ENCODE results near the gene PDGFD.

Gene PDGFD

GRCh38 chr11:104092744-104093143, 71.2 kb downstream of the PDGFD start:
- DNase-seq, result no peak

- DNase-seq, result no peak
These were observed 72.5 kb downstream of the PDGFD start for GRCh38 chr11:104091281-104092096.

- no peak for DNase-seq
These were observed 73.2 kb downstream of the PDGFD start for GRCh38 chr11:104090767-104091166.

DNA sequence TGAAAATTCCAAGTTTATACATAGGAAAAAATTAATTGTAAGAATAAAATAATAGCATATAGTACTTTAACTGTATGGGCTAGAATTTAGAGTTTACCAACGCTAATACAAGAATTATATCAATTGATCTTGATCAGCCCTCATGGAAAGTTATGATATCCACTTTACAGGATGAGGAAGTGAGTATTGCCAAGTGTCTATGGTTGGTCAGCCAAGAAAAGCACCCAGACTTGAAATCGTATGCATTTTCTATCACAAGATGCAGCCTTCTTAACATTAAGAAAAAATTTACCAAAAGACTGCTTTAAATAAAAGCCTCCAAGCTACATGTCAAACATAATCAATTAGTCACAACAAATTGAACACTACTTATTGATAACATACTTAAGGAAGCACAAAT, 74.5 kb downstream of the PDGFD start:
- no peak for DNase-seq

DNA sequence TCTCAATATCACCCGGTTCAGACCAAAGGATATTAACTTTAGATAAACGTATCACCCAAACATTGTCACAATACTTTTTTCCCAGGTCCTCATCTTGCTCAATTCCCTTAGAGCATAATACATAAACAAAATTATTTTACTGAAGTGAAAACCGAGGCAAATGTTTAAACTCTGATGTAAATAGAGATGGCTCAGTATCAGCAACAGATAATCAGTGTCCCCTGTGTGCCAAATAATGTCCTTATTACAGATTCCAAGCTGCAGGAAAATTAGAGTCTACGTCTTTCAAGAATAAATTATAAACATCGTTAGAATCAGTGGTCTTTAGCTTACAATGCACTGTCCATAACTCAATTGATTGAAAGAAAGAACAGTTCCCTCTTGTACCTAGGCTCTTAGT, 77.3 kb downstream of the PDGFD start:
- no peak for DNase-seq

DNA sequence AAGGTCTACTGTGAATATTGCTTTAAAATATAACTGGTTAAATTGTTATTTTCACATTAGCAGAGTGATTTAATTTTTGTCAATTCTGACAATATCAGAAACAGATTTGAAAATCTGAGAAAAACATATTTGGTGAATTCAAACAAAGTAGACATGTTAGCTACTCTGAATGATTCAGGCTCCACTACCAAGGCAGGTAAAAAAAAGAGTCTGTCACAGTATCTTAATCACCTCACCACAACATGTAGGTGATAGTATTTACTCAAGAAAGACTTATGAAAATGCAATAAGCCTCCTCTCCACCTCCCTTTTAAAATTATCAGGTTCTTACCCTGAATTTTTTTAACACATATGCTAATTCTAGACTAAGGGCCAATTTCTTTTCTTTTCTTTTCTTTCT, 85.0 kb downstream of the PDGFD start:
- DNase-seq, result no peak

DNA sequence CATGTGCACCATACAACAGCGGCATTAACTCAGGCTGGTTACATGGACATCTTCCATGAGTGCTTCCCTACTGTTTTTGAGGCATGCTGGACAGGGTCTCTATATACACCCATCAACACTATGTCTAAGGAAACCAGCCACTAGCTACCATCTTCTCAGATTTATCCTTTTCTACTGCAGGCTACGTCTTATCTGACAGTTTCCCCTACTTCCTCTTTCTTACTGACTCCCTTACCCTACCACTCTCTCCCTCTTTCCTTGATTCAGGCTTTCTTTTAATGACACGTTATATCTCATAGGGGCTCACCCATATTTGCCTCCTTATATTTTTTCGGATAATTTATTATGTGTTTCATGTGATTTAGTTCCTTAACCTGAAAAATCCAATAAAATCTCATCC, 85.7 kb downstream of the PDGFD start:
- no peak for DNase-seq

DNA sequence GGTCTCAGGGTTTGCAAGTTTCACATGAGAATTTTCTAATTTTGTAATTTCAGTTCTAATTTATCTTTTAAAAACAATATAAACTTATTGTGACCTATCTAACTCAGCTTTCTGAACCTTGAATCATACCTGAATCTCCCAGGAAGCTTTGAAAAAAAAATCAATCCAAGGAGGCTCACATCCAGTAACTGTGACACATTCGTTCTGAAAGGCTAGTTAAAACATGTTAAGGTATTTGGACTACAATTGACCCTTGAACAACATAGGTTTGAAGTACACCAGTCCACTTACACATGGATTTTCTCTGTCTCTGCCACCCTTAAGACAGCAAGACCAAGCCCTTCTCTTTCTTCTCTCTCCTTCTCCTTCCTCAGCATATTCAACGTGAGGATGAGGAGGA, 87.5 kb downstream of the PDGFD start:
- no peak for DNase-seq

GRCh38 chr11:104075706-104076105, 88.2 kb downstream of the PDGFD start:
- DNase-seq, result no peak

GRCh38 chr11:104075091-104075490, 88.9 kb downstream of the PDGFD start:
- DNase-seq, result no peak

DNA sequence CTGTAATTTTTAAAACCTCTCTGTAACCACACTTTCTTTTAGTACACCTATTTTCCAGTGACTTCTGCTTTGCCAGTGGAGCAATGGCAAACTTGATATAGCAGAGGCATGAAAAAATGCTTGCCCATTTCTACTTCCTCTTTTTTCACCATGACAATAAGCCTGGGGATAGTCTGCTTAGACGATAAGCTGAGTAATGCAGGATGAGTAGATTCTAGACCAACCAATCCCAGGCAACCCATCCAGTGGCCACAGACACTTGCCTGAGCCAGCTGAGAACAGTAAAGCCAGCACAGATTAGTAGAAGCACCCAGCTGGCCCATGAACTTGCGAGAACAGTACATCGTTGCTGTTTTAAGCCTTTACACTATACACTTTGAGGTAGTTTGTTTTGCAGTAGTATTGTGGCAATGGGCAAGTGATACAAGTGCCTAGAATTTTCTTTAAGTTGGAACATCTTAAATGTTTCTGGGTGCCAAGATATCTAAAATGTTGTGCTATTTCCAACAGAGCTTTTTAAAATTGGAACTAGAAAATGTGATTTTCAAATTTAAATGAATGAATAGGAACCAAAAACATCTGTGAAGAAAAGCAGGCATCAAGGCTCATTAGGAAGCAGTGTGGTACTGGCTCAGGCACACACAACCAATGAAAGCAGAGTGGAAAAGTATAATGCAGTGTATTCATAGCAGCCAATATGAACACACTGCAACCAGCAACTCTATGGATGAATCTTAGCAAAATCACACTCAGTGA, 89.8 kb downstream of the PDGFD start:
- no peak for DNase-seq

- DNase-seq, result no peak
These were observed 96.4 kb downstream of the PDGFD start for GRCh38 chr11:104067534-104067933.

GRCh38 chr11:104064034-104064630, 99.8 kb downstream of the PDGFD start:
- no peak for DNase-seq

DNA sequence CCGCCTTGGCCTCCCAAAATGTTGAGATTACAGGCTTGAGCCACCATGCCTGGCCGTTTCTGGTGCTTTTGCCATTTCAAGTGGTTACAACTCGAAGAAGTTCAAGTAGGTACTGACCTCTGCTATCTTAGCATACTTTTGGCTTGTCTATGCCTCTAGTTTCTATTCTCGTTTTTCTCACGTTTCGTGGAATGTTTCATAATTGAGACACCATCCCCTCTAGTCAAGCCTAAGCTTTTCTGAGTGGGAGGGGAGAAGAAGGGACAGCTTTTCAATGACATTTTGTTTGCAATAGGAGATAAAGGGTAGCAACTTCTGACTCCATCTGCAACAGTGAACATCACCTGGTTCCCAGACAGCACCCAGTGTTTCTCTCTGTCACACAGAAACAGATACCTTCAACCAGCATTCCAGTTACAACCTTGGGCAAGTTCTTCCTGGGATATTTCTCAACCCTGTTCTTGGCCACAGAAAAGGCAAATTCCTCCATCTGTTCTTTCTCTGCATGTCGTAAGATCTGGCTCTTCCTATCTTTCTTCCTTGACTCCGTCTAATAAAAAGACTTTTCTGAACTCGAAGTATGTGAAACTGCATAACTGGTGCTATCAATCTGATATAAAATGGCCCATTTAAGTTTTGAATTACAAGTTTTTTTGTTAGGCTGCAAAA, 102.0 kb downstream of the PDGFD start:
- no peak for DNase-seq

GRCh38 chr11:104060820-104061219, 103.1 kb downstream of the PDGFD start:
- DNase-seq, result no peak

DNA sequence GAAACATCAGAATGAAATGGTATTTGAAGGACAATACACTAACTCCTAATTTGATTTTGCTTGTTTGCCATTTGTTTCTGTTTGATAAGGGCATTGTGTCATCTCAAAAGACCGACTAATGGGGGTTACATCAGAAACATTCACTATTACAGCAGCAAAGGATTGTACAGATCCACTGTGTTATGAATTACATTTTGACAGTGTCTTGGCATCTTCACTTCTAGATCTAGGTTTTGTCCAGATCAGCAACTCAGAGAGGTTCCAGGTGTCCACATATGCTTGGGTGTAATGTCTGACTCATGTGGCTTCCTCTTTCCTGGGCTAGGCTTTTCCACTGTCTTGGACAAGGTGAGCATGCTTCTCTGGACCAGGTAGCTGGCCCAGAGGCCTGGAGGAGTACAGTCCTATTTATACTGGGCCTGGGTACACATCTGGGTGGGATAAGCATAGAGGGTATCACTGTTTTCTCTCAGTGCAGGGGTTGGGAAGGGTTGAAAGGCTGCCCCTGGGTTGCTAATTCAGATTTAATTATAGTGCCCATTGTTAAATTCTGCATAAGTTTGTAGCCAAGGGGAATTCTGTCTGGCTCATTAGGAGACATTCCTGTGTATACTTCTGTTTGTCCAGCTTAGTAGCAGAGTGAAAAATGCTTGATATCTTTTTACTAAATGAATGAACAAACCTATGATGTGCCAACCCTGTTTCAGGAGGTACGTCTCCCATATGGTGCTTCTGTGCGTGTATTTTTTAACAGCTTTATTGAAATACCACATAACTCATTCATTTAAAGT, 103.7 kb downstream of the PDGFD start:
- no peak for DNase-seq

DNA sequence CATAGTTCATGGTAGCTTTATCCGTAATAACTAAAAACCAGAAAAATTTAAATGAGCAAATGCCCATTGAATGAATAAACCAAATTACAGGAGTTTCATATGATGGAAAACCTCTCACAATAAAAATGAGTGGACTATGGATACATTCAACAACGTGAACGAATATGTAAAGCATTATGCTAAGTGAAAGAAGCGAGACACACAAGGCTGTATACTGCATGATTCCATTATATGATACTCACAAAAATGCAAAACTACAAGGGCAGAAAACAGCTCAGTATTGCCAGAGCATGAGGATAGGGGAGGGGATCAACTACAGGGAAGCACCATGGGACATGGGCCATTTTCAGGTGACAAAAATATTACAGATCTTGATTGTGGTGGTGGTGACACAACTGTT, 105.3 kb downstream of the PDGFD start:
- DNase-seq, result no peak

- no peak for DNase-seq
These were observed 106.0 kb downstream of the PDGFD start for GRCh38 chr11:104057908-104058307.

GRCh38 chr11:104055596-104055995, 108.4 kb downstream of the PDGFD start:
- DNase-seq, result no peak

DNA sequence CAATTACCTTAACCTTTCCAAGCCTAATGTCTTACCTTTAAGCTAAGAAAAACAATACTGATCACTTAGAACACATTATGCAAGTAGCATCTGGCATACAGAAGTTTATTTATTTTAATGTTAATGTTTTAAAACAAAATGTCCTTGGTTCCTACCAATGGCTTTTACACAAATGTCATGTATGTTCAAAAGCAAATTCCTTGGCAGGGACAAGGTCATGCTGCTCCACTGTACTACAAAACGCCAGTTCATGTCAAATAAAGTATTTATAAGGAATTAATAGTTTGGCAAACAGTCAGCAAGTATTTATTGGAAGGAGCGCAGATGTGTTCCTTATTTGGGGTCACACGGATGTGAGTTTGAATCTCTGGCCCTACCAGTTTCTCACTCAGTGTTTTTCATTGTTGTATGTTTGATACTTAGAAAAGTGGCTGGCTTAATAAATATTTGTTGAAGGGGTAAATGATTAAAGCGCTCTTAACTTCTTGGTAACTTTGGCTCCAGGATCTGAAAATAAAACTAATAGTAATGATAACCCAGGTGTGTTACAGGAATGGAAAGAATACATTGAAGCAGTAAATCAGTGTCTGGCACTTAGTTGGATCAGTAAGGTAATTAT, 108.9 kb downstream of the PDGFD start:
- DNase-seq, result no peak

DNA sequence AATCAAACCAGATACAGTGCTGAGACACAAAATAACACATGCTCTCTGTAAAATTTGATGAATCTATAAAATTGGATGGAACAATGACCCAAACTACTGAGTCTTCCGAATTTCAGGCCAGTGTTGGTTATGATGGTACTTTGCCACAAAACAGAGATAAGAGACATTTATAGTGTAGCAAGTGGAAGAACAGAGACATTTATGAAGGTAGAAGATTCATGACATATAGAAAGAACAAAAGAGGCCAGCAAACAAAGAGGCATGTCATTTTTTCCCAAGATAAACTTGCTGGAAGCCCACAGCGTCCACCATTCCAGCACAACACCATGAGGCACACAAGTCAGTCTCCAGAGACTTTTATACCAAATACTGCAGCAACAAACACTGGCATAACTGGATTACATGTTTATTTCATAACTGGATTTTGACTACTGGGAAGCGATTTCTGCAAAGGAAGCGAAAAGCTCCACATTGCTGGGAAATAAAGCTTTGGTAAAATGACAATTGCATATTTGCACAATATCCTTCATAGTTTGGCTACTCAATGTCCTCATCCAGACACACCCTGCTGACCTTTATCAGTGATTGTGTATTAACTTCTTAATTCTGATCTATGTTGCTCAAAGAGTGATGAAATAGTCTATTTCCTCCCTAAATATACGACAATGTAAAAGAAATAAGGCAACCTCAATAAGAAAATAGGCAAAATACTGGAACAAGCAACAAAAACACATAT, 110.0 kb downstream of the PDGFD start:
- no peak for DNase-seq
